IMR-90 (cell line): Measurements from ENCODE around the gene SLC6A4. TPM values are rescaled to one million over a fixed set of nuclear protein-coding genes. Genes with fewer than 3 reads are reported as not detected.

ENCODE experiments used
- ATAC-seq: fragments of 200-7000 bp; cut with Tn5 transposase; 2 replicates; pipeline ENCODE4 v1.9.1; 2020; ENCODE audit warnings: low read depth, mild to moderate bottlenecking, moderate library complexity
- BruUV-seq: library from RNA; stranded (reverse); fragments of 400-500 nt; replicated peaks from 2 replicates; lab custom pipeline; 2021; lab: Mats Ljungman, UMichigan
- CTCF ChIA-PET: fragments of 300-600 bp; formaldehyde crosslinking; extraction: SDS; loops from one replicate; lab custom pipeline; 2021; ENCODE audit warnings: antibody characterized with exemption; lab: Yijun Ruan, JAX
- POLR2A ChIA-PET: fragments of 300-600 bp; sonication (Branson Sonifier 250); formaldehyde crosslinking; loops from one replicate; lab custom pipeline; 2022; ENCODE audit warnings: antibody characterized with exemption; ENCODE audit not compliant: unreplicated experiment; lab: Charles Lee
- DNase-seq: peaks from one replicate; pipeline ENCODE4 v3.0.0; 2013
- H2AFZ ChIP-seq: replicated peaks from 2 replicates; pipeline ENCODE3; 2013; ENCODE audit warnings: low read length, mild to moderate bottlenecking; ENCODE audit not compliant: poor library complexity
- H2AK5ac ChIP-seq: 2 replicates; pipeline ENCODE4 v1.6.1; 2013; ENCODE audit warnings: low read depth, low read length, inconsistent platforms
- H2AK9ac ChIP-seq: replicated peaks from 2 replicates; pipeline ENCODE3; 2013; ENCODE audit warnings: mild to moderate bottlenecking, low read depth, low read length, moderate library complexity; ENCODE audit not compliant: poor library complexity
- H2BK120ac ChIP-seq: 2 replicates; pipeline ENCODE4 v1.6.1; 2013; ENCODE audit warnings: low read depth, low read length, inconsistent platforms
- H2BK15ac ChIP-seq: 3 replicates; pipeline ENCODE4 v1.6.1; 2013; ENCODE audit warnings: low read depth, low read length, inconsistent platforms
- H2BK20ac ChIP-seq: 2 replicates; pipeline ENCODE4 v1.6.1; 2013; ENCODE audit warnings: low read depth, mild to moderate bottlenecking, inconsistent platforms, low read length, moderate library complexity
- H2BK5ac ChIP-seq: 2 replicates; pipeline ENCODE4 v1.6.1; 2013; ENCODE audit warnings: mild to moderate bottlenecking, low read depth, low read length, inconsistent platforms; ENCODE audit not compliant: poor library complexity, severe bottlenecking
- H3K14ac ChIP-seq: replicated peaks from 2 replicates; pipeline ENCODE4 v1.6.1; 2013; ENCODE audit warnings: low read depth, low read length, inconsistent platforms
- H3K18ac ChIP-seq: 2 replicates; pipeline ENCODE4 v1.6.1; 2013; ENCODE audit warnings: low read depth, low read length, control low read depth
- H3K23ac ChIP-seq: 2 replicates; pipeline ENCODE4 v1.6.1; 2013; ENCODE audit warnings: low read depth, low read length, inconsistent platforms
- H3K27ac ChIP-seq: 2 replicates; pipeline ENCODE4 v1.5.1; 2013; ENCODE audit warnings: mild to moderate bottlenecking, control low read depth, low read length; ENCODE audit not compliant: insufficient read depth
- H3K27me3 ChIP-seq: 2 replicates; pipeline ENCODE4 v1.6.1; 2013; ENCODE audit warnings: low read length; ENCODE audit not compliant: control insufficient read depth, insufficient read depth
- H3K36me3 ChIP-seq: 2 replicates; pipeline ENCODE4 v1.6.1; 2013; ENCODE audit warnings: low read length, mixed read lengths; ENCODE audit not compliant: control insufficient read depth, insufficient read depth
- H3K4ac ChIP-seq: 2 replicates; pipeline ENCODE4 v1.6.1; 2013; ENCODE audit warnings: low read depth, low read length, inconsistent platforms
- H3K4me1 ChIP-seq: 2 replicates; pipeline ENCODE4 v1.6.1; 2013; ENCODE audit warnings: low read length, mixed read lengths; ENCODE audit not compliant: control insufficient read depth, insufficient read depth
- H3K4me2 ChIP-seq: 2 replicates; pipeline ENCODE4 v1.6.1; 2013; ENCODE audit warnings: low read depth, mild to moderate bottlenecking, control low read depth, low read length, moderate library complexity
- H3K4me3 ChIP-seq: 2 replicates; pipeline ENCODE4 v1.5.1; 2013; ENCODE audit warnings: low read depth, mild to moderate bottlenecking, control low read depth, low read length, moderate library complexity; ENCODE audit not compliant: insufficient read depth
- H3K56ac ChIP-seq: 2 replicates; pipeline ENCODE4 v1.6.1; 2013; ENCODE audit warnings: low read length, inconsistent platforms; ENCODE audit not compliant: insufficient read depth; ENCODE audit errors: extremely low read depth
- H3K79me1 ChIP-seq, 2 experiments: 2 replicates each; pipeline ENCODE4 v1.6.1; 2013; ENCODE audit warnings: low read length in 2 of 2, inconsistent platforms in 1 of 2, low read depth in 1 of 2
- H3K9ac ChIP-seq: 2 replicates; pipeline ENCODE4 v1.6.1; 2013; ENCODE audit warnings: low read depth, low read length, control low read depth
- H3K9me1 ChIP-seq: 2 replicates; pipeline ENCODE4 v1.6.1; 2013; ENCODE audit warnings: low read length, inconsistent platforms; ENCODE audit not compliant: insufficient read depth
- H3K9me3 ChIP-seq: 2 replicates; pipeline ENCODE4 v1.6.1; 2013; ENCODE audit warnings: low read length; ENCODE audit not compliant: control insufficient read depth, insufficient read depth
- H4K20me1 ChIP-seq: 2 replicates; pipeline ENCODE4 v1.6.1; 2013; ENCODE audit warnings: low read length, inconsistent platforms; ENCODE audit not compliant: insufficient read depth
- H4K5ac ChIP-seq: 2 replicates; pipeline ENCODE4 v1.6.1; 2013; ENCODE audit warnings: mild to moderate bottlenecking, low read depth, low read length, control low read depth
- H4K8ac ChIP-seq, 2 experiments: 2 replicates each; pipeline ENCODE4 v1.6.1; 2013; ENCODE audit warnings: low read depth in 2 of 2, low read length in 2 of 2, control low read depth in 1 of 2, inconsistent platforms in 1 of 2
- H4K91ac ChIP-seq: 2 replicates; pipeline ENCODE4 v1.6.1; 2013; ENCODE audit warnings: low read depth, low read length, inconsistent platforms; ENCODE audit not compliant: insufficient read depth
- CHD1 ChIP-seq: IDR thresholded peaks from 2 replicates; pipeline ENCODE4 v1.6.1; 2012; ENCODE audit warnings: low read depth, low read length, improper control_type of control experiment
- MAFK ChIP-seq: IDR thresholded peaks from 2 replicates; pipeline ENCODE4 v1.6.1; 2012; ENCODE audit warnings: low read depth, low read length, improper control_type of control experiment
- MAZ ChIP-seq: IDR thresholded peaks from 2 replicates; pipeline ENCODE4 v1.6.1; 2012; ENCODE audit warnings: low read depth, mild to moderate bottlenecking, low read length, improper control_type of control experiment, moderate library complexity, borderline replicate concordance
- MXI1 ChIP-seq: IDR thresholded peaks from 2 replicates; pipeline ENCODE4 v1.6.1; 2012; ENCODE audit warnings: low read depth, mild to moderate bottlenecking, low read length, moderate library complexity, borderline replicate concordance
- SMC3 ChIP-seq: fragments of 150-350 bp; IDR thresholded peaks from 2 replicates; pipeline ENCODE4 v1.6.1; 2016; ENCODE audit warnings: low read depth, mild to moderate bottlenecking, antibody characterized with exemption, low read length, moderate library complexity
- WGBS, 2 experiments: methylation state at CpG; one replicate each; pipeline versions ENCODE4 v1.1.5 to v1.1.7; 2013; ENCODE audit warnings: missing lambda C conversion rate in 2 of 2; ENCODE audit not compliant: insufficient read length in 1 of 2; ENCODE audit errors: extremely low coverage in 2 of 2; 5-methylcytosine and 5-hydroxymethylcytosine counted together
- dilution Hi-C: fragments of 300-500 bp; cut with HindIII; formaldehyde crosslinking; loops from one replicate; pipeline ENCODE4 v1.14.3; 2018; ENCODE audit warnings: low sequenced_read_pairs; ENCODE audit not compliant: unreplicated experiment
- in situ Hi-C: fragments of 300-500 bp; cut with MboI; formaldehyde crosslinking; loops from 3 replicates; pipeline ENCODE4 v1.14.3; 2019; ENCODE audit warnings: low sequenced_read_pairs, inconsistent platforms, mixed read lengths
- intact Hi-C: fragments of 100-400 bp; cut with micrococcal nuclease; formaldehyde crosslinking; loops from 2 replicates; pipeline ENCODE4 v1.10.0; 2022
- polyA plus RNA-seq, 3 experiments: library from polyadenylated mRNA; depleted of rRNA; stranded (reverse); fragments of >200 nt; gene quantifications; 2 replicates each; pipeline ENCODE4 v1.2.3, GENCODE V29; 2012; ENCODE audit warnings: low replicate concordance in 1 of 3
- total RNA-seq: library from RNA; depleted of rRNA; stranded (reverse); fragments of >200 nt; gene quantifications from 2 replicates; pipeline ENCODE4 v1.2.3, GENCODE V29; 2012

SLC6A4 gene
- total and polyA plus RNA-seq, 2 of the 4 experiments (the other 2 are of a cell fraction) = under 0.01 TPM; not detected in 1

DNA sequence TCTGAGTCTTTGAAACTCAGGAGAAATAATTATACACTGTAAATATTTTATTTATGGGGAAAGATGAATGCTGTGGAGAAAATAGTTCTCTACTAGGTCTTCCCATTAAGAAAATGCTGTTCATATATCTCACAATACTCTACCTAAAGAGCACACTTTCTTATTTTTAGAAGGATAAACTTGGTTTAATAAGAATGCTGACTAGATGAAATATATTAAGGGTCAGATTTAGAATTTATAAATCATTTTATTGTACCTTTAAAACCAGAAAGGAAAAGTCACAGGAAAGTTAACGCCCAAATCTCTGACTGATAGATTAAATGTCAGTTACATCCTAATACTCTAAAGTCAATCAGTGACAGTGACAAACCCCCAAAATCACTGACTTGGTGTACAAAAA lies 48.7 kb downstream of the SLC6A4 start:
- H3K56ac ChIP-seq = no peak overlapping the region
- no peak overlapping the region for H3K4me3 ChIP-seq
- ATAC-seq = no peak
- DNase-seq = no peak
- H3K4me2 ChIP-seq = no peak overlapping the region
- no peak overlapping the region for H2BK120ac ChIP-seq
- no peak overlapping the region for H2AK5ac ChIP-seq
- TF ChIP-seq MXI1 (no peak), MAFK (peak; percentile 65), CHD1 (no peak), MAZ (no peak), SMC3 (no peak)
- ChIA-PET CTCF (no interaction called here), POLR2A (no interaction called here)
- peaks cover 19% of the 10 kb centered on the region for H3K36me3 ChIP-seq
- no peak overlapping the region for H4K8ac ChIP-seq
- BruUV-seq = no TSS peak
- H4K20me1 ChIP-seq = no peaks in the 10 kb centered on the region
- H3K9me1 ChIP-seq = peaks cover 3% of the 10 kb centered on the region; the same call in 1 of the 2 replicates
- peaks cover 0 to 3% of the 10 kb centered on the region in 2 experiments; a peak in 1 of 4 replicates for H3K79me1 ChIP-seq
- H2BK5ac ChIP-seq = no peak overlapping the region
- no peak overlapping the region for H2BK20ac ChIP-seq
- H3K9me3 ChIP-seq = no peaks in the 10 kb centered on the region
- no peak overlapping the region for H2BK15ac ChIP-seq
- H3K27me3 ChIP-seq = no peaks in the 10 kb centered on the region
- H3K14ac ChIP-seq = no peak overlapping the region
- no peak overlapping the region for H2AK9ac ChIP-seq
- in situ Hi-C loops = no loop called here
- H2AFZ ChIP-seq = no peak overlapping the region
- dilution Hi-C loops = no loop called here
- no CpG with 5 or more reads among the region's 1 CpG for WGBS, 2 experiments
- H4K5ac ChIP-seq = no peak overlapping the region
- H3K23ac ChIP-seq = no peak overlapping the region
- H4K91ac ChIP-seq = no peak overlapping the region
- no peak overlapping the region for H3K9ac ChIP-seq
- no peak overlapping the region for H3K4ac ChIP-seq
- intact Hi-C loops = loop anchor here (5.0 kb wide), 1 partner anchor 86 kb away; no protein-coding TSS in a partner anchor
- H3K27ac ChIP-seq = no peak overlapping the region
- no peaks in the 10 kb centered on the region for H3K4me1 ChIP-seq
- no peak overlapping the region for H3K18ac ChIP-seq
